WTC11 (cell line): Measurements from ENCODE around the gene ACTL6A. TPM values are rescaled to one million over a fixed set of nuclear protein-coding genes. Genes with fewer than 3 reads are reported as not detected.
A peak's percentile ranks its signal among the peaks of the same experiment; 100 is the strongest.

Experiments
- ATAC-seq: fragments of 200-7000 bp; cut with Tn5 transposase; 2 replicates; pipeline ENCODE4 v1.10.0; 2021; ENCODE audit warnings: mild to moderate bottlenecking, moderate library complexity
- CTCF ChIA-PET: fragments of 300-600 bp; sonication (Branson Sonifier 250); formaldehyde crosslinking; loops from one replicate; lab custom pipeline; 2021; ENCODE audit warnings: antibody characterized with exemption; lab: Charles Lee
- POLR2A ChIA-PET: fragments of 350-600 bp; sonication (Branson Sonifier 250); formaldehyde crosslinking; loops from one replicate; lab custom pipeline; 2021; ENCODE audit warnings: antibody characterized with exemption; lab: Charles Lee
- DNase-seq: peaks from one replicate; pipeline ENCODE4 v3.0.0; 2021; ENCODE audit warnings: low spot score
- H3K27ac Mint-ChIP-seq: 2 replicates; pipeline ENCODE4 v1.8.0; 2021; ENCODE audit warnings: mixed read lengths
- H3K27me3 Mint-ChIP-seq: 2 replicates; pipeline ENCODE4 v1.8.0; 2021; ENCODE audit warnings: low read depth, mild to moderate bottlenecking, moderate library complexity, mixed read lengths
- H3K36me3 Mint-ChIP-seq: 2 replicates; pipeline ENCODE4 v1.8.0; 2021; ENCODE audit warnings: mixed read lengths
- H3K4me1 Mint-ChIP-seq: 2 replicates; pipeline ENCODE4 v1.8.0; 2022; ENCODE audit warnings: mixed read lengths
- H3K4me3 Mint-ChIP-seq: 2 replicates; pipeline ENCODE4 v1.8.0; 2021; ENCODE audit warnings: mild to moderate bottlenecking, moderate library complexity, mixed read lengths
- H3K9me3 Mint-ChIP-seq: 2 replicates; pipeline ENCODE4 v1.8.0; 2021; ENCODE audit warnings: mixed read lengths
- ATF1 ChIP-seq: sonication (generic); formaldehyde crosslinking; IDR thresholded peaks from 2 replicates; pipeline ENCODE4 v1.8.1; 2023; ENCODE audit warnings: mild to moderate bottlenecking, moderate library complexity, missing genetic modification reagents
- ATF3 ChIP-seq: sonication (generic); formaldehyde crosslinking; conservative IDR thresholded peaks from 2 replicates; pipeline ENCODE4 v1.8.1; 2022; ENCODE audit warnings: mild to moderate bottlenecking, missing genetic modification reagents
- E2F4 ChIP-seq: sonication (generic); formaldehyde crosslinking; IDR thresholded peaks from 2 replicates; pipeline ENCODE4 v1.8.1; 2022; ENCODE audit warnings: low read depth, mild to moderate bottlenecking, moderate library complexity, missing genetic modification reagents, borderline replicate concordance
- ESRRA ChIP-seq: sonication (generic); formaldehyde crosslinking; IDR thresholded peaks from 2 replicates; pipeline ENCODE4 v1.8.1; 2022; ENCODE audit warnings: mild to moderate bottlenecking, missing genetic modification reagents, borderline replicate concordance
- ETV6 ChIP-seq: sonication (generic); formaldehyde crosslinking; IDR thresholded peaks from 2 replicates; pipeline ENCODE4 v1.8.1; 2022; ENCODE audit warnings: mild to moderate bottlenecking, missing genetic modification reagents
- HMGA2 ChIP-seq: fragments of 250-450 bp; sonication (Bioruptor Pico); IDR thresholded peaks from 2 replicates; pipeline ENCODE4 v1.4.0; 2021; ENCODE audit warnings: mild to moderate bottlenecking, moderate library complexity
- MXD4 ChIP-seq: fragments of 250-450 bp; sonication (Bioruptor Pico); IDR thresholded peaks from 2 replicates; pipeline ENCODE4 v1.8.0; 2021; ENCODE audit warnings: mild to moderate bottlenecking, moderate library complexity, borderline replicate concordance
- MYBL2 ChIP-seq: sonication (generic); formaldehyde crosslinking; IDR thresholded peaks from 2 replicates; pipeline ENCODE4 v1.8.1; 2023; ENCODE audit warnings: mild to moderate bottlenecking, moderate library complexity, missing genetic modification reagents
- NFYB ChIP-seq: sonication (generic); formaldehyde crosslinking; conservative IDR thresholded peaks from 2 replicates; pipeline ENCODE4 v1.8.0; 2022; ENCODE audit warnings: low read depth, missing genetic modification reagents
- NR3C1 ChIP-seq: sonication (generic); formaldehyde crosslinking; conservative IDR thresholded peaks from 2 replicates; pipeline ENCODE4 v1.8.1; 2023; ENCODE audit warnings: low read depth, mild to moderate bottlenecking, missing genetic modification reagents
- PRRX2 ChIP-seq: fragments of 250-450 bp; sonication (Bioruptor Pico); IDR thresholded peaks from 2 replicates; pipeline ENCODE4 v1.8.0; 2021; ENCODE audit warnings: mild to moderate bottlenecking
- RELA ChIP-seq: sonication (generic); formaldehyde crosslinking; IDR thresholded peaks from 2 replicates; pipeline ENCODE4 v1.8.1; 2022; ENCODE audit warnings: missing genetic modification reagents, mild to moderate bottlenecking, borderline replicate concordance
- SMAD3 ChIP-seq: sonication (generic); formaldehyde crosslinking; IDR thresholded peaks from 2 replicates; pipeline ENCODE4 v1.8.0; 2022; ENCODE audit warnings: missing genetic modification reagents, mild to moderate bottlenecking, borderline replicate concordance
- TP53 ChIP-seq: sonication (generic); formaldehyde crosslinking; IDR thresholded peaks from 2 replicates; pipeline ENCODE4 v1.8.1; 2023; ENCODE audit warnings: mild to moderate bottlenecking, missing genetic modification reagents
- ZNF532 ChIP-seq: fragments of 250-450 bp; sonication (Bioruptor Pico); IDR thresholded peaks from 2 replicates; pipeline ENCODE4 v1.9.0; 2021; ENCODE audit warnings: mild to moderate bottlenecking, borderline replicate concordance
- ZNF671 ChIP-seq: fragments of 250-450 bp; sonication (Bioruptor Pico); IDR thresholded peaks from 2 replicates; pipeline ENCODE4 v1.8.0; 2021; ENCODE audit warnings: mild to moderate bottlenecking
- ZSCAN18 ChIP-seq: fragments of 250-450 bp; sonication (Bioruptor Pico); IDR thresholded peaks from 2 replicates; pipeline ENCODE4 v2.1.2; 2022; ENCODE audit warnings: mild to moderate bottlenecking, moderate library complexity
- total RNA-seq: library from RNA; stranded (reverse); gene quantifications from 3 replicates; pipeline ENCODE4 v1.2.3, GENCODE V29; 2021
- TF ChIP-seq, protein P1 (sequence below): sonication (generic); formaldehyde crosslinking; IDR thresholded peaks from 2 replicates; pipeline ENCODE4 v1.8.0; 2022; ENCODE audit warnings: mild to moderate bottlenecking, missing genetic modification reagents
- TF ChIP-seq, protein P2 (sequence below): fragments of 250-450 bp; sonication (Bioruptor Pico); conservative IDR thresholded peaks from 2 replicates; pipeline ENCODE4 v1.9.0; 2021; ENCODE audit warnings: mild to moderate bottlenecking
- TF ChIP-seq, protein P3 (sequence below): fragments of 250-450 bp; sonication (Bioruptor Pico); IDR thresholded peaks from 2 replicates; pipeline ENCODE4 v1.9.0; 2021; ENCODE audit warnings: moderate library complexity, mild to moderate bottlenecking, inconsistent platforms, borderline replicate concordance

Gene ACTL6A
- total RNA-seq, 1 experiment from 2014 or later = 82.9 TPM

- TF ChIP-seq, protein P1, sequence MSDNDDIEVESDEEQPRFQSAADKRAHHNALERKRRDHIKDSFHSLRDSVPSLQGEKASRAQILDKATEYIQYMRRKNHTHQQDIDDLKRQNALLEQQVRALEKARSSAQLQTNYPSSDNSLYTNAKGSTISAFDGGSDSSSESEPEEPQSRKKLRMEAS (CRISPR knock-in tag) = no peak
- TF ChIP-seq ESRRA (CRISPR knock-in tag) (no peak), HMGA2 (CRISPR knock-in tag) (no peak), ATF3 (CRISPR knock-in tag) (no peak), ZNF532 (CRISPR knock-in tag) (no peak)
These were observed 28.6 kb downstream of the ACTL6A start (continued) for GRCh38 chr3:179591313-179591712.

DNA sequence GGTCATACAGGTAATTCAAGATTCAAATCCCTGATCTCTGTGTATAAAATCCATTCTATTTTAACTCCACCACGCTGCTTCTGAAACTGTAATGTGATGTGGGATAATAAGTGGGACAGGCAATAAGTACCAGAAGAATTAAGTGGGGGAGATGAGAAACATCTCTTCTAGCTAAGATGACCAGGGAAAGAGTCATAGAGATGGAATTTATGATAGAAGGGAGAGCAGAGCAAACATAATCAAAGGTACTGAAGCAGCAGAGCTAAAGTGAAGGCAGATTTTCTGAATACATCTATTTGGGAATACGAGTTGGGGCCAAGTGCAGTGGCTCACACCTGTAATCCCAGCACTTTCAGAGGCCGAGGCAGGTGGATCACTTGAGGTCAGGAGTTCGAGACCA lies 36.8 kb downstream of the ACTL6A start:
- Mint-ChIP-seq H3K27ac (no peak overlapping the region), H3K27me3 (no peaks in the 10 kb centered on the region), H3K36me3 (peaks cover 69% of the 10 kb centered on the region), H3K9me3 (no peaks in the 10 kb centered on the region), H3K4me3 (no peak overlapping the region), H3K4me1 (no peaks in the 10 kb centered on the region)
- no peak for ATAC-seq
- POLR2A ChIA-PET = interaction anchor here (0.7 kb wide), 1 partner anchor 278 kb away, joined by 3 read pairs; no protein-coding TSS in a partner anchor
- CTCF ChIA-PET = no interaction called here
- DNase-seq = no peak
- TF ChIP-seq ZSCAN18 (CRISPR knock-in tag) (no peak), MXD4 (CRISPR knock-in tag) (no peak), NR3C1 (CRISPR knock-in tag) (no peak)
- TF ChIP-seq, all 79 proteins: peak for 0

DNA sequence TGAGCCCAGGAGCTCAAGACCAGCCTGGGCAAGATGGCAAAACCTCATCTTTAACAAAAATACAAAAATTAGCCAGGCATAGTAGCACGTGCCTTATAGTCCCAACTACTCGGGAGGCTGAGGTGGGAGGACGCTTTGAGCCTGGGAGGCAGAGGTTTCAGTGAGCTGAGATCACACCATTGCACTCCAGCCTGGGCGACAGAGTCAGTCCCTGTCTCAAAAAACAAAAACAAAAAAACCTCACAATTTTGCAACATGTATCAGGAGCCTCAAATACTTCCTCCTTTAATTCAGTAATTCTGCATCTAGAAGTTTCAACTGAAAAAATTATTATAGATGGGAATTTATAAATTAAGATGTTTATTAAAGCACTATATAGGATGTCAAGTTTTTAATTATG lies 40.6 kb downstream of the ACTL6A start:
- TF ChIP-seq ETV6 (no peak), TP53 (no peak), PRRX2 (CRISPR knock-in tag) (no peak), RELA (CRISPR knock-in tag) (no peak), NFYB (CRISPR knock-in tag) (no peak), ZNF671 (CRISPR knock-in tag) (no peak), ATF1 (CRISPR knock-in tag) (no peak), E2F4 (CRISPR knock-in tag) (no peak), SMAD3 (CRISPR knock-in tag) (no peak), MYBL2 (CRISPR knock-in tag) (no peak)
- TF ChIP-seq, protein P2, sequence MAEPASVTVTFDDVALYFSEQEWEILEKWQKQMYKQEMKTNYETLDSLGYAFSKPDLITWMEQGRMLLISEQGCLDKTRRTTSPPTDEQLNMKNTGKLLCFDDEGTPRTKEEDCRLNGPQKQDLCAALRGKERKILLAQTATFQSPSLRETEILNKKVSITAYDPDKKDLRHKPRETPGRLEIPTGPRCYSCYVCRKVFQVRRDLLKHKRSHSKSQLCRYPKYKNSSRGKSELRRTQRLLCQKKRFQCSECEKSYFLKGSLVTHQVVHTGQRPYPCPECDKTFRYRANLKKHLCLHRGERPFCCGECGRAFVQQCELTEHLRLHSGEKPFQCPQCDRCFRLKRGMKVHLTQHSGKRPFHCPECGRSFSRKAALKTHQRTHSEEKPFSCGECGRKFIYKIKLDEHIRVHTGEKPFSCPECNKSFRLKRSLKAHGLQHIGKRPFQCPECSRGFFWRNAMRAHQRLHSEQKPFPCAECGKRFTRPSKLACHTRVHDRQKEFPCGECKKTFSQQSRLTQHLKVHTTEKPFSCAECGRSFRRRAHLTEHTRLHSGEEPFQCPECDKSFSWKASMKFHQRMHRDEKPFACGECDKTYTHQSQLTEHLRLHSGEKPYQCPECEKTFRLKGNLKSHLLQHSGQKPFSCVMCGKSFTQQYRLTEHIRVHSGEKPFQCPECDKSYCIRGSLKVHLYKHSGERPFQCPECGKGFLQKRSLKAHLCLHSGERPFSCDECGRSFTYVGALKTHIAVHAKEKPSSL (CRISPR knock-in tag) = no peak
- TF ChIP-seq, protein P3, sequence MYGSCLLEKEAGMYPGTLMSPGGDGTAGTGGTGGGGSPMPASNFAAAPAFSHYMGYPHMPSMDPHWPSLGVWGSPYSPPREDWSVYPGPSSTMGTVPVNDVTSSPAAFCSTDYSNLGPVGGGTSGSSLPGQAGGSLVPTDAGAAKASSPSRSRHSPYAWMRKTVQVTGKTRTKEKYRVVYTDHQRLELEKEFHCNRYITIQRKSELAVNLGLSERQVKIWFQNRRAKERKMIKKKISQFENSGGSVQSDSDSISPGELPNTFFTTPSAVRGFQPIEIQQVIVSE (CRISPR knock-in tag) = no peak
- TF ChIP-seq, all 79 proteins: peak for 0
- peak overlapping the region; percentile 99 for H3K4me3 Mint-ChIP-seq
- ATAC-seq = no peak
- H3K36me3 Mint-ChIP-seq = peaks cover 41% of the 10 kb centered on the region
- DNase-seq = no peak
- H3K27me3 Mint-ChIP-seq = no peaks in the 10 kb centered on the region
- H3K4me1 Mint-ChIP-seq = peaks cover 4% of the 10 kb centered on the region
- ChIA-PET CTCF (no interaction called here), POLR2A (interaction anchor here (0.6 kb wide), 1 partner anchor 433 kb away, joined by 3 read pairs; no protein-coding TSS in a partner anchor)
- H3K27ac Mint-ChIP-seq = no peak overlapping the region
- H3K9me3 Mint-ChIP-seq = no peaks in the 10 kb centered on the region
